HEK293 (cell line): Measurements from ENCODE around the gene B4GAT1.

Source experiments
- ELK4 ChIP-seq: IDR thresholded peaks from 2 replicates; pipeline ENCODE4 v1.6.1; 2011; ENCODE audit warnings: mild to moderate bottlenecking, low read depth, low read length, borderline replicate concordance
- REST ChIP-seq: fragments of 450-650 bp; formaldehyde crosslinking; IDR thresholded peaks from 2 replicates; pipeline ENCODE4 v1.5.1; 2016; ENCODE audit warnings: missing biosample characterization, missing genetic modification characterization
- YY1 ChIP-seq: fragments of 450-650 bp; formaldehyde crosslinking; IDR thresholded peaks from 2 replicates; pipeline ENCODE4 v1.5.1; 2018; ENCODE audit warnings: missing biosample characterization, missing genetic modification characterization
- ZNF16 ChIP-seq: fragments of 450-650 bp; formaldehyde crosslinking; IDR thresholded peaks from 2 replicates; pipeline ENCODE4 v1.5.1; 2016; ENCODE audit warnings: low read depth, missing biosample characterization, missing genetic modification characterization

- TF ChIP-seq ZNF16 (tag by site-specific recombination), result no peak
- no peak for TF ChIP-seq REST (tag by site-specific recombination)
- no peak for TF ChIP-seq ELK4
- no peak for TF ChIP-seq YY1 (tag by site-specific recombination)
Measured at GRCh38 chr11:66315498-66315885, 31.9 kb downstream of the B4GAT1 start.
